Right lobe of liver (tissue), 4 donors: ENCODE data around the gene POLR2B.

ENCODE experiments used
- POLR2A ChIP-seq: fragments of 450-650 bp; IDR thresholded peaks from one replicate; pipeline ENCODE4 v1.6.1; 2017; ENCODE audit warnings: antibody characterized with exemption, mild to moderate bottlenecking
- TF ChIP-seq, protein P1 (sequence below), 4 donors: fragments of 200-600 bp in 3 of 4; fragments of 450-650 bp in 1 of 4; IDR thresholded peaks; one replicate each; pipeline versions ENCODE4 v1.5.1 to v1.8.0; 2016 to 2022; ENCODE audit warnings: antibody characterized with exemption in 4 of 4, mild to moderate bottlenecking in 2 of 4
- donor health status: DM: no; HTN: no; CAD: no.
- donor health status: DM: no; HTN: no; CAD: no.
- donor health status: DM: no; HTN: yes; CAD: no.

DNA sequence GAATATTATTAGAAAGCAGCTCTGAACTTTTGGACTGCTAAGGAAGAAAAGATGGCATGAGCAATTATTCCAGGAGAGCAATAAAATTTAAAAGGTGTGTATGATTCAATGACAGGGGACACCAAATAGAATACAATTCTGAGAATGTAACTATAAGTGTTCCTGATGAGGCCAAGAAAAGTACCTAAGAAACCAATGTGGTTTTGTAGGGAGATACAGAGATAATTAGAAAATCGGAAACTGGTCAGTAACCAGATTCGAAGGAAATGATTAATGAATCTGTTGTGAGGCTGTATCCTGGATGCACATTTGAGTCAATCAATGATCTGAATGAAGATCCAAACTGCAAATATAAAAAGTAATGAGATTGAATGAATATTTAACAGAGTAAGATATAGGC lies 7.3 kb upstream of the POLR2B start:
- TF ChIP-seq, protein P1, sequence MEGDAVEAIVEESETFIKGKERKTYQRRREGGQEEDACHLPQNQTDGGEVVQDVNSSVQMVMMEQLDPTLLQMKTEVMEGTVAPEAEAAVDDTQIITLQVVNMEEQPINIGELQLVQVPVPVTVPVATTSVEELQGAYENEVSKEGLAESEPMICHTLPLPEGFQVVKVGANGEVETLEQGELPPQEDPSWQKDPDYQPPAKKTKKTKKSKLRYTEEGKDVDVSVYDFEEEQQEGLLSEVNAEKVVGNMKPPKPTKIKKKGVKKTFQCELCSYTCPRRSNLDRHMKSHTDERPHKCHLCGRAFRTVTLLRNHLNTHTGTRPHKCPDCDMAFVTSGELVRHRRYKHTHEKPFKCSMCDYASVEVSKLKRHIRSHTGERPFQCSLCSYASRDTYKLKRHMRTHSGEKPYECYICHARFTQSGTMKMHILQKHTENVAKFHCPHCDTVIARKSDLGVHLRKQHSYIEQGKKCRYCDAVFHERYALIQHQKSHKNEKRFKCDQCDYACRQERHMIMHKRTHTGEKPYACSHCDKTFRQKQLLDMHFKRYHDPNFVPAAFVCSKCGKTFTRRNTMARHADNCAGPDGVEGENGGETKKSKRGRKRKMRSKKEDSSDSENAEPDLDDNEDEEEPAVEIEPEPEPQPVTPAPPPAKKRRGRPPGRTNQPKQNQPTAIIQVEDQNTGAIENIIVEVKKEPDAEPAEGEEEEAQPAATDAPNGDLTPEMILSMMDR (IDR thresholded peaks at IDR 0.05): no peak
- no peak for TF ChIP-seq POLR2A
